Astrocyte (in vitro differentiated cells and primary cell): ENCODE results near the gene TRIO.

Experiments
- CTCF ChIP-seq: IDR thresholded peaks from 2 replicates; pipeline ENCODE4 v1.5.1; 2011; ENCODE audit warnings: low read depth, mild to moderate bottlenecking, inconsistent platforms, low read length, moderate library complexity; ENCODE audit not compliant: insufficient read depth
- EZH2 ChIP-seq: IDR thresholded peaks from 2 replicates; pipeline ENCODE4 v1.6.1; 2012; ENCODE audit warnings: mild to moderate bottlenecking, low read length, inconsistent platforms; ENCODE audit not compliant: insufficient read depth

- TF ChIP-seq CTCF (no peak), EZH2 (no peak)
Measured at GRCh38 chr5:14309878-14310531, 166.9 kb downstream of the TRIO start.
